Measurements from ENCODE around the gene RAB11FIP3. TPM values are rescaled to one million over a fixed set of nuclear protein-coding genes. Genes with fewer than 3 reads are reported as not detected.

Gene RAB11FIP3
- total RNA-seq, 1 experiment from 2014 or later: 37.1 TPM

DNA sequence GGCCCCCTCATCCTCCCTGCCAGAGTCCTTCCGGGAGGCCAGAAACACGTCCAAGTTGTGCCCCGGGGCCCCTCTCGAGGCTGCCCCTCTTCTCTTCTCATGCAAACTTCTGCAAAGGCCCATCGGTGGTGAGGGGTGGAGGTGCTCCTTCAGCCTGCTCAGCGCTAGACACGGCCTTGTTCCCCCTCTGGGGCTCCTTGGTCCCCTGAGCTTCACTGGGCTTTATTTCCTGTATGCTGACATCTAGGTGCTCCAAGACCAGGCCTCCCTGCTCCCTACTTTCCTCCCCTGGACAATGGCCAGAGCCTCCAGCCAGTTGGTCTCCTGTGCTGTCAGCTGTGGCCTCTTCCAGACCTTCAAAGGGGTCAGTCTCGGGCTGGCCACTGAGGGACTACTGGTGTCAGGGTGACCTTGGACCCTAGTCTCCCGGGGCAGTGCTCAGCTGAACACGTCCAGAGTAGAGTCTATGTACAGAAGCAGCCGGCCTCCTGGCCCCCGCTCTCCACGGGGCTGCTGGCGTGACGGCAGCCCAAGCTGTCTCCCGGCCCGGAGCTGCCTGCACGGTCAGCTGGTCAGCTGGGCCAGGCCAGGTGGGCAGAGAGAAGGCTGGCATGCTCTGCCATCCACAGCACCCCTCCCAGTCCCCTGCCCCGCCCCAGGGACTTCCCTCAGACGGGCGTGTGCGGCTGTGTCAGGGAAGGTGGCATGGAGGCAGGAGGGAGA lies 133.0 kb downstream of the RAB11FIP3 start:
- H3K4me2 ChIP-seq (ENCODE audit: insufficient read depth, insufficient read length, low read length): no peak overlapping the region
- TF ChIP-seq, protein P1, sequence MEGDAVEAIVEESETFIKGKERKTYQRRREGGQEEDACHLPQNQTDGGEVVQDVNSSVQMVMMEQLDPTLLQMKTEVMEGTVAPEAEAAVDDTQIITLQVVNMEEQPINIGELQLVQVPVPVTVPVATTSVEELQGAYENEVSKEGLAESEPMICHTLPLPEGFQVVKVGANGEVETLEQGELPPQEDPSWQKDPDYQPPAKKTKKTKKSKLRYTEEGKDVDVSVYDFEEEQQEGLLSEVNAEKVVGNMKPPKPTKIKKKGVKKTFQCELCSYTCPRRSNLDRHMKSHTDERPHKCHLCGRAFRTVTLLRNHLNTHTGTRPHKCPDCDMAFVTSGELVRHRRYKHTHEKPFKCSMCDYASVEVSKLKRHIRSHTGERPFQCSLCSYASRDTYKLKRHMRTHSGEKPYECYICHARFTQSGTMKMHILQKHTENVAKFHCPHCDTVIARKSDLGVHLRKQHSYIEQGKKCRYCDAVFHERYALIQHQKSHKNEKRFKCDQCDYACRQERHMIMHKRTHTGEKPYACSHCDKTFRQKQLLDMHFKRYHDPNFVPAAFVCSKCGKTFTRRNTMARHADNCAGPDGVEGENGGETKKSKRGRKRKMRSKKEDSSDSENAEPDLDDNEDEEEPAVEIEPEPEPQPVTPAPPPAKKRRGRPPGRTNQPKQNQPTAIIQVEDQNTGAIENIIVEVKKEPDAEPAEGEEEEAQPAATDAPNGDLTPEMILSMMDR (conservative IDR thresholded peaks at IDR 0.05): no peak
- H3T11ph ChIP-seq (ENCODE audit: low read length): no peak overlapping the region
- no peaks in the 10 kb centered on the region for H3K79me1 ChIP-seq (ENCODE audit: insufficient read depth, low read depth, low read length, poor library complexity, severe bottlenecking)
- H3K9me3 ChIP-seq (ENCODE audit: control insufficient read depth, low read depth, low read length): no peaks in the 10 kb centered on the region
- no peaks in the 10 kb centered on the region for H3K23me2 ChIP-seq (ENCODE audit: insufficient read length, low read depth, low read length, poor library complexity, severe bottlenecking)
- H4K20me1 ChIP-seq (ENCODE audit: control insufficient read depth, insufficient read depth, insufficient read length): peaks cover 3% of the 10 kb centered on the region
- H3K27ac ChIP-seq (ENCODE audit: insufficient read length, low read depth, low read length): no peak overlapping the region
- no peak overlapping the region for H2AFZ ChIP-seq (ENCODE audit: low read length)
- H2BK5ac ChIP-seq (ENCODE audit: insufficient read length, low read length): no peak overlapping the region
- peaks cover 0 to 3% (median 0%) of the 10 kb centered on the region in 3 experiments; a peak in 3 of 7 replicates for H3K36me3 Mint-ChIP-seq (ENCODE audit: insufficient read depth in 1 of 3, low read depth in 3 of 3)
- H2BK15ac ChIP-seq (ENCODE audit: low read depth, low read length): no peak overlapping the region; the same call in 1 of the 2 replicates
- no peak overlapping the region for H2BK120ac ChIP-seq (ENCODE audit: low read depth, low read length, poor library complexity, severe bottlenecking)
- no peaks in the 10 kb centered on the region for H3K79me2 ChIP-seq (ENCODE audit: insufficient read depth, low read length)
- H2BK20ac ChIP-seq (ENCODE audit: low read depth, low read length, poor library complexity, severe bottlenecking): no peak overlapping the region
- peaks cover 42% of the 10 kb centered on the region for H3K27me3 Mint-ChIP-seq (ENCODE audit: low read depth)
- H3K4me3 Mint-ChIP-seq: no peak overlapping the region; a peak in 1 of 5 replicates
- no peak overlapping the region for H3K56ac ChIP-seq (ENCODE audit: insufficient read length, low read depth, low read length)
- H3K18ac ChIP-seq (ENCODE audit: insufficient read length, low read depth, low read length): no peak overlapping the region
- no peaks in the 10 kb centered on the region for H3K4me1 Mint-ChIP-seq
- H3K14ac ChIP-seq (ENCODE audit: insufficient read depth, low read length): no peak overlapping the region
- no peaks in the 10 kb centered on the region; a peak in 1 of 5 replicates for H3K9me3 Mint-ChIP-seq
- no peak overlapping the region for H3K23ac ChIP-seq (ENCODE audit: insufficient read length, low read depth, low read length)
- no peaks in the 10 kb centered on the region for H3K4me1 ChIP-seq (ENCODE audit: insufficient read depth, low read length)
- no peak overlapping the region for H2AK5ac ChIP-seq (ENCODE audit: insufficient read length, low read length)
- DNase-seq: no peak
- no peak overlapping the region for H3K4ac ChIP-seq (ENCODE audit: low read depth, low read length)
- WGBS (ENCODE audit: extremely low coverage, insufficient read length, low lambda C conversion rate): no CpG with 5 or more reads among the region's 22 CpGs
- H4K8ac ChIP-seq (replicated peaks; ENCODE audit: insufficient read length, low read depth, low read length): no peak overlapping the region
- H4K91ac ChIP-seq (ENCODE audit: insufficient read length, low read depth, low read length): no peak overlapping the region
- peaks cover 2% of the 10 kb centered on the region; the same call in 1 of the 2 replicates for H3K27me3 ChIP-seq (ENCODE audit: insufficient read depth, low read length)
- no peak overlapping the region for H3K9ac ChIP-seq (ENCODE audit: extremely low read depth, insufficient read length, low read length)
- H4K5ac ChIP-seq (ENCODE audit: insufficient read length, low read depth, low read length): no peak overlapping the region
- H2BK12ac ChIP-seq (ENCODE audit: insufficient read length, low read depth, low read length): no peak overlapping the region
- H3K27ac Mint-ChIP-seq: no peak overlapping the region
